HepG2 (cell line): ENCODE results near the gene ENTPD7. TPM values are rescaled to one million over a fixed set of nuclear protein-coding genes. Genes with fewer than 3 reads are reported as not detected.

Experiments used
- ATAC-seq: fragments of 200-7000 bp; cut with Tn5 transposase; 3 replicates; pipeline ENCODE4 v1.9.1; 2020; ENCODE audit warnings: mild to moderate bottlenecking, moderate library complexity
- BruUV-seq: library from RNA; stranded (reverse); fragments of 400-500 nt; replicated peaks from 2 replicates; lab custom pipeline; 2021; lab: Mats Ljungman, UMichigan
- CTCF ChIA-PET: fragments of 300-600 bp; formaldehyde crosslinking; extraction: SDS; loops from one replicate; lab custom pipeline; 2021; ENCODE audit warnings: low total read pairs, inconsistent platforms, low intra/inter-chr PET ratio; lab: Yijun Ruan, JAX
- POLR2A ChIA-PET: fragments of 350-600 bp; sonication (Branson Sonifier 250); formaldehyde crosslinking; loops from one replicate; lab custom pipeline; 2020; ENCODE audit warnings: antibody characterized with exemption, inconsistent platforms; lab: Yijun Ruan, JAX
- DNase-seq: peaks from one replicate; pipeline ENCODE4 v3.0.0-alpha.2; 2015; ENCODE audit warnings: low spot score
- FAIRE-seq: peaks from 3 replicates; lab custom pipeline; 2011; peaks lifted over from hg19 to GRCh38; lab: Jason Lieb, UNC
- H2AFZ ChIP-seq: one replicate; pipeline ENCODE4 v1.6.1; 2011; ENCODE audit warnings: low read length, inconsistent platforms
- H3K27ac ChIP-seq: fragments of 300-600 bp; 3 replicates; pipeline ENCODE4 v1.8.0; 2011; ENCODE audit warnings: mixed run types, mild to moderate bottlenecking, mixed read lengths, low read length, inconsistent platforms; ENCODE audit not compliant: insufficient read depth; ENCODE audit errors: extremely low read length
- H3K27me3 ChIP-seq, 2 experiments: fragments of 200-600 bp in 1 of 2; 2 replicates in 1 of 2; 3 replicates in 1 of 2; pipeline versions ENCODE4 v1.6.0 to v1.8.0; 2011; ENCODE audit warnings: low read length in 2 of 2, mild to moderate bottlenecking in 2 of 2, moderate library complexity in 2 of 2, inconsistent platforms in 1 of 2; ENCODE audit not compliant: insufficient read depth in 2 of 2, control insufficient read depth in 1 of 2
- H3K36me3 ChIP-seq, 2 experiments: fragments of 200-600 bp in 1 of 2; replicated peaks in 1 of 2; 2 replicates in 1 of 2; 3 replicates in 1 of 2; pipeline versions ENCODE4 v1.5.1 to v1.8.0; 2011; ENCODE audit warnings: low read length in 2 of 2, inconsistent platforms in 1 of 2; ENCODE audit not compliant: insufficient read depth in 2 of 2, control insufficient read depth in 1 of 2
- H3K4me1 ChIP-seq: 2 replicates; pipeline ENCODE4 v1.5.1; 2012; ENCODE audit warnings: low read length, inconsistent platforms; ENCODE audit not compliant: insufficient read depth
- H3K4me2 ChIP-seq: 2 replicates; pipeline ENCODE4 v1.6.0; 2011; ENCODE audit warnings: low read depth, low read length, inconsistent platforms
- H3K4me3 ChIP-seq, 3 experiments: fragments of 200-600 bp in 1 of 3; sonication (generic), shearing (Covaris generic) in 1 of 3; replicated peaks in 1 of 3; 2 replicates each; pipeline ENCODE4 v1.5.1; 2011 to 2016; ENCODE audit warnings: low read length in 3 of 3, inconsistent platforms in 2 of 3, low read depth in 2 of 3, mild to moderate bottlenecking in 2 of 3, control low read depth in 1 of 3, mixed read lengths in 1 of 3; ENCODE audit not compliant: insufficient read depth in 1 of 3
- H3K79me2 ChIP-seq: one replicate; pipeline ENCODE4 v1.6.1; 2011; ENCODE audit warnings: low read length, inconsistent platforms; ENCODE audit not compliant: insufficient read depth
- H3K9ac ChIP-seq: 2 replicates; pipeline ENCODE4 v1.6.0; 2011; ENCODE audit warnings: mild to moderate bottlenecking, low read depth, low read length, inconsistent platforms; ENCODE audit not compliant: insufficient read depth
- H3K9me3 ChIP-seq: 2 replicates; pipeline ENCODE4 v1.5.1; 2012; ENCODE audit warnings: mild to moderate bottlenecking, low read length
- H4K20me1 ChIP-seq: 2 replicates; pipeline ENCODE4 v1.6.0; 2011; ENCODE audit warnings: inconsistent platforms, mild to moderate bottlenecking, low read length, moderate library complexity; ENCODE audit not compliant: insufficient read depth
- CEBPG ChIP-seq: IDR thresholded peaks from 2 replicates; pipeline ENCODE4 v1.6.1; 2016
- CENPT ChIP-seq: sonication (generic); formaldehyde crosslinking; IDR thresholded peaks from 2 replicates; pipeline ENCODE4 v1.8.0; 2022; ENCODE audit warnings: low read depth, mild to moderate bottlenecking, moderate library complexity, missing genetic modification reagents
- HDAC6 ChIP-seq: fragments of 200-600 bp; sonication (generic); IDR thresholded peaks from 2 replicates; pipeline ENCODE4 v1.7.0; 2017; ENCODE audit warnings: mild to moderate bottlenecking, antibody characterized with exemption, low read length, low read depth
- HNRNPK ChIP-seq: fragments of 200-400 bp; formaldehyde crosslinking; IDR thresholded peaks from 2 replicates; pipeline ENCODE4 v1.6.1; 2018; ENCODE audit warnings: low read length, low read depth, moderate library complexity, mild to moderate bottlenecking; ENCODE audit not compliant: poor library complexity, severe bottlenecking
- KDM5B ChIP-seq: sonication (generic); formaldehyde crosslinking; IDR thresholded peaks from 2 replicates; pipeline ENCODE4 v1.4.0; 2020; ENCODE audit warnings: missing genetic modification reagents, mild to moderate bottlenecking, borderline replicate concordance
- MNT ChIP-seq: fragments of 450-650 bp; IDR thresholded peaks from 2 replicates; pipeline ENCODE4 v1.6.1; 2016
- WIZ ChIP-seq: sonication (generic); formaldehyde crosslinking; IDR thresholded peaks from 2 replicates; pipeline ENCODE4 v1.5.1; 2020; ENCODE audit warnings: mild to moderate bottlenecking, missing genetic modification reagents
- ZNF230 ChIP-seq: sonication (generic); formaldehyde crosslinking; IDR thresholded peaks from 2 replicates; pipeline ENCODE4 v1.4.0; 2020; ENCODE audit warnings: mild to moderate bottlenecking, missing genetic modification reagents
- ZNF7 ChIP-seq: IDR thresholded peaks from 2 replicates; pipeline ENCODE4 v1.6.1; 2016; ENCODE audit warnings: missing biosample characterization, missing genetic modification reagents
- WGBS: methylation state at CpG from one replicate; pipeline ENCODE4 v1.1.6; 2017; ENCODE audit warnings: low lambda C conversion rate; 5-methylcytosine and 5-hydroxymethylcytosine counted together
- in situ Hi-C: cut with HindIII; loops from 2 replicates; pipeline ENCODE4 v1.10.0; 2017; ENCODE audit warnings: low pct_unique_long_range_greater_than_20kb; ENCODE audit not compliant: extremely low pct_ligation_motif_present
- intact Hi-C: fragments of 100-400 bp; cut with micrococcal nuclease; formaldehyde crosslinking; loops from one replicate; pipeline ENCODE4 v1.10.0; 2022; ENCODE audit not compliant: unreplicated experiment
- polyA plus RNA-seq, 8 experiments: library from polyadenylated mRNA; depleted of rRNA in 3 of 8; stranded (reverse) in 7 of 8; unstranded in 1 of 8; fragments of >200 nt; fragmentation: Illumina TruSeq in 4 of 8; extraction: Trizol in 4 of 8; gene quantifications; 2 replicates each; pipeline versions ENCODE4 v1.2.1 to v1.2.3, GENCODE V29; 2011 to 2016; ENCODE audit warnings: low read depth in 4 of 8, missing spikeins in 1 of 8, mixed read lengths in 1 of 8; ENCODE audit not compliant: insufficient read depth in 1 of 8
- total RNA-seq, 5 experiments: library from RNA; depleted of rRNA; stranded (reverse); fragments of >200 nt; fragmentation: Illumina TruSeq; extraction: Trizol; gene quantifications; 2 replicates each; pipeline ENCODE4 v1.2.3, GENCODE V29; 2016; ENCODE audit warnings: low read depth in 1 of 5

ENTPD7 gene
- total and polyA plus RNA-seq, 2 of the 13 experiments (the other 11 are each of a cell fraction or from before 2014, with no cell fraction given): 7.6 to 36.5 TPM

GRCh38 chr10:99693933-99694583 lies 34.7 kb downstream of the ENTPD7 start:
- in situ Hi-C loops (no loop called here), intact Hi-C loops (no loop called here)
- Histone ChIP-seq H3K9ac (no peak overlapping the region), H3K36me3 (peaks cover 23 to 68% of the 10 kb centered on the region in 2 experiments), H2AFZ (no peak overlapping the region), H3K4me3 (no peak overlapping the region), H4K20me1 (no peaks in the 10 kb centered on the region), H3K79me2 (no peaks in the 10 kb centered on the region), H3K27me3 (no peaks in the 10 kb centered on the region), H3K27ac (no peak overlapping the region), H3K4me2 (no peak overlapping the region), H3K9me3 (no peaks in the 10 kb centered on the region), H3K4me1 (no peaks in the 10 kb centered on the region)
- DNase-seq (no peak), ATAC-seq (no peak), FAIRE-seq (no peak)
- no TSS peak for BruUV-seq
- TF ChIP-seq HNRNPK: peak; percentile 53
- no peak for TF ChIP-seq HDAC6
- over 99% methylated on average over 3 of the region's 3 CpGs for whole genome bisulfite sequencing
- POLR2A ChIA-PET: no interaction called here
- CTCF ChIA-PET: no interaction called here

GRCh38 chr10:99695761-99696160 lies 36.5 kb downstream of the ENTPD7 start:
- ATAC-seq (no peak), DNase-seq (no peak), FAIRE-seq (no peak)
- no peaks in the 10 kb centered on the region for H4K20me1 ChIP-seq
- H2AFZ ChIP-seq: no peak overlapping the region
- H3K4me2 ChIP-seq: no peak overlapping the region
- no TSS peak for BruUV-seq
- H3K4me1 ChIP-seq: no peaks in the 10 kb centered on the region
- in situ Hi-C loops (no loop called here), intact Hi-C loops (no loop called here)
- no peak overlapping the region for H3K27ac ChIP-seq
- ChIA-PET POLR2A (no interaction called here), CTCF (no interaction called here)
- H3K36me3 ChIP-seq: peaks cover 26 to 66% of the 10 kb centered on the region in 2 experiments
- H3K9ac ChIP-seq: no peak overlapping the region
- H3K79me2 ChIP-seq: no peaks in the 10 kb centered on the region
- no peaks in the 10 kb centered on the region for H3K27me3 ChIP-seq
- no peaks in the 10 kb centered on the region for H3K9me3 ChIP-seq
- no peak for TF ChIP-seq WIZ (CRISPR knock-in tag)
- no peak for TF ChIP-seq ZNF7 (CRISPR knock-in tag)
- TF ChIP-seq CENPT (CRISPR knock-in tag): no peak
- no peak for TF ChIP-seq KDM5B
- no peak for TF ChIP-seq CEBPG (CRISPR knock-in tag)
- TF ChIP-seq MNT: no peak
- TF ChIP-seq ZNF230 (CRISPR knock-in tag): no peak
- no peak overlapping the region for H3K4me3 ChIP-seq
- 95% methylated on average over 6 of the region's 6 CpGs for WGBS
